Skeletal muscle tissue (tissue), 4 donors: ENCODE measurements around the gene LMF1. TPM values are rescaled to one million over a fixed set of nuclear protein-coding genes. Genes with fewer than 3 reads are reported as not detected.

ENCODE experiments used
- H3K27ac ChIP-seq: one replicate; pipeline ENCODE4 v1.7.0; 2013; ENCODE audit warnings: mild to moderate bottlenecking, low read depth, low read length, inconsistent platforms
- H3K27me3 ChIP-seq, 3 donors: one replicate each; pipeline ENCODE4 v1.7.0; 2013; ENCODE audit warnings: low read length in 3 of 3; ENCODE audit not compliant: control insufficient read depth in 3 of 3, insufficient read depth in 3 of 3
- H3K36me3 ChIP-seq, 3 donors: one replicate each; pipeline ENCODE4 v1.7.0; 2013; ENCODE audit warnings: low read length in 3 of 3; ENCODE audit not compliant: control insufficient read depth in 3 of 3, insufficient read depth in 3 of 3
- H3K4me1 ChIP-seq, 3 donors: one replicate each; pipeline ENCODE4 v1.7.0; 2013; ENCODE audit warnings: low read length in 3 of 3, mild to moderate bottlenecking in 3 of 3; ENCODE audit not compliant: control insufficient read depth in 3 of 3, insufficient read depth in 3 of 3
- H3K4me3 ChIP-seq, 3 donors: one replicate each; pipeline ENCODE4 v1.7.0; 2013; ENCODE audit warnings: low read length in 3 of 3
- H3K9ac ChIP-seq, 3 donors: one replicate each; pipeline ENCODE4 v1.7.0; 2013; ENCODE audit warnings: low read length in 3 of 3, mild to moderate bottlenecking in 3 of 3, moderate library complexity in 2 of 3, low read depth in 1 of 3
- H3K9me3 ChIP-seq, 3 donors: one replicate each; pipeline ENCODE4 v1.7.0; 2013; ENCODE audit warnings: low read length in 3 of 3; ENCODE audit not compliant: control insufficient read depth in 3 of 3
- total RNA-seq: library from RNA; depleted of rRNA; stranded (reverse); fragments of >200 nt; gene quantifications from one replicate; pipeline ENCODE4 v1.2.3, GENCODE V29; 2014
- donor health status: Osteomylitis.

LMF1 gene
- total RNA-seq, 1 donor from 2014 or later, result 6.8 TPM

GRCh38 chr16:995783-996182, 25.0 kb upstream of the LMF1 start:
- Histone ChIP-seq H3K9ac (no peak overlapping the region), H3K4me1 (no peaks in the 10 kb centered on the region), H3K4me3 (no peak overlapping the region), H3K9me3 (peaks cover 0 to 13% (median 9%) of the 10 kb centered on the region in 3 donors), H3K36me3 (no peaks in the 10 kb centered on the region), H3K27ac (no peak overlapping the region), H3K27me3 (peaks cover 44 to 70% (median 59%) of the 10 kb centered on the region in 3 donors)

GRCh38 chr16:995087-995486, 24.3 kb upstream of the LMF1 start:
- Histone ChIP-seq H3K36me3 (no peaks in the 10 kb centered on the region), H3K9ac (no peak overlapping the region), H3K27ac (no peak overlapping the region), H3K9me3 (peaks cover 0 to 13% (median 9%) of the 10 kb centered on the region in 3 donors), H3K4me3 (no peak overlapping the region), H3K27me3 (peaks cover 51 to 73% (median 61%) of the 10 kb centered on the region in 3 donors), H3K4me1 (no peaks in the 10 kb centered on the region)

GRCh38 chr16:993731-994130, 22.9 kb upstream of the LMF1 start:
- Histone ChIP-seq H3K4me1 (no peaks in the 10 kb centered on the region), H3K9ac (no peak overlapping the region), H3K36me3 (no peaks in the 10 kb centered on the region), H3K9me3 (peaks cover 0 to 13% (median 9%) of the 10 kb centered on the region in 3 donors), H3K27me3 (peaks cover 50 to 74% (median 60%) of the 10 kb centered on the region in 3 donors), H3K27ac (no peak overlapping the region), H3K4me3 (no peak overlapping the region)

- no peak overlapping the region for H3K9ac ChIP-seq
- H3K36me3 ChIP-seq, result no peaks in the 10 kb centered on the region
- no peak overlapping the region for H3K27ac ChIP-seq
- peaks cover 43 to 74% (median 59%) of the 10 kb centered on the region in 3 donors for H3K27me3 ChIP-seq
- no peak overlapping the region for H3K4me3 ChIP-seq
- peaks cover 0 to 13% (median 9%) of the 10 kb centered on the region in 3 donors for H3K9me3 ChIP-seq
- H3K4me1 ChIP-seq, result peaks cover 0 to 2% (median 0%) of the 10 kb centered on the region in 3 donors
Measured at GRCh38 chr16:991773-992172, 21.0 kb upstream of the LMF1 start.

- no peak overlapping the region for H3K27ac ChIP-seq
- H3K4me3 ChIP-seq, result no peak overlapping the region
- no peaks in the 10 kb centered on the region for H3K36me3 ChIP-seq
- peaks cover 0 to 13% (median 9%) of the 10 kb centered on the region in 3 donors for H3K9me3 ChIP-seq
- H3K4me1 ChIP-seq, result peaks cover 0 to 2% (median 0%) of the 10 kb centered on the region in 3 donors
- no peak overlapping the region for H3K9ac ChIP-seq
- peaks cover 41 to 74% (median 59%) of the 10 kb centered on the region in 3 donors for H3K27me3 ChIP-seq
Measured at GRCh38 chr16:991345-991744, 20.6 kb upstream of the LMF1 start.

GRCh38 chr16:990516-991291, 19.9 kb upstream of the LMF1 start:
- peaks cover 41 to 79% (median 59%) of the 10 kb centered on the region in 3 donors for H3K27me3 ChIP-seq
- no peak overlapping the region for H3K9ac ChIP-seq
- H3K4me3 ChIP-seq, result peak overlapping the region in 1 of 3 donors; percentile 13
- H3K9me3 ChIP-seq, result peaks cover 0 to 11% (median 9%) of the 10 kb centered on the region in 3 donors
- H3K27ac ChIP-seq, result no peak overlapping the region
- no peaks in the 10 kb centered on the region for H3K36me3 ChIP-seq
- H3K4me1 ChIP-seq, result peaks cover 0 to 2% (median 0%) of the 10 kb centered on the region in 3 donors

GRCh38 chr16:989354-989814, 18.6 kb upstream of the LMF1 start:
- no peak overlapping the region for H3K9ac ChIP-seq
- peaks cover 0 to 2% (median 0%) of the 10 kb centered on the region in 3 donors for H3K4me1 ChIP-seq
- no peaks in the 10 kb centered on the region for H3K36me3 ChIP-seq
- no peak overlapping the region for H3K27ac ChIP-seq
- peaks cover 41 to 75% (median 62%) of the 10 kb centered on the region in 3 donors for H3K27me3 ChIP-seq
- H3K9me3 ChIP-seq, result no peaks in the 10 kb centered on the region
- H3K4me3 ChIP-seq, result no peak overlapping the region

GRCh38 chr16:988471-989353, 17.9 kb upstream of the LMF1 start:
- no peaks in the 10 kb centered on the region for H3K36me3 ChIP-seq
- peaks cover 0 to 2% (median 0%) of the 10 kb centered on the region in 3 donors for H3K4me1 ChIP-seq
- no peak overlapping the region for H3K4me3 ChIP-seq
- no peaks in the 10 kb centered on the region for H3K9me3 ChIP-seq
- H3K9ac ChIP-seq, result no peak overlapping the region
- peaks cover 46 to 81% (median 67%) of the 10 kb centered on the region in 3 donors for H3K27me3 ChIP-seq
- no peak overlapping the region for H3K27ac ChIP-seq

- Histone ChIP-seq H3K4me1 (peaks cover 0 to 2% (median 0%) of the 10 kb centered on the region in 3 donors), H3K27me3 (peaks cover 50 to 86% (median 70%) of the 10 kb centered on the region in 3 donors), H3K36me3 (no peaks in the 10 kb centered on the region), H3K9me3 (no peaks in the 10 kb centered on the region), H3K27ac (no peak overlapping the region), H3K4me3 (no peak overlapping the region), H3K9ac (no peak overlapping the region)
Measured at GRCh38 chr16:987906-988305, 17.1 kb upstream of the LMF1 start.
